ENCODE measurements around the gene NFILZ.
"Not testable (repeated sequence)": the region's sequence is repeated elsewhere in the genome, so short reads cannot be mapped to it uniquely, and the experiment has no call there.

Gene NFILZ

GRCh38 chr19:8611877-8612806, 18.3 kb upstream of the NFILZ start:
- no peak for DNase-seq (ENCODE audit: low read depth)

DNA sequence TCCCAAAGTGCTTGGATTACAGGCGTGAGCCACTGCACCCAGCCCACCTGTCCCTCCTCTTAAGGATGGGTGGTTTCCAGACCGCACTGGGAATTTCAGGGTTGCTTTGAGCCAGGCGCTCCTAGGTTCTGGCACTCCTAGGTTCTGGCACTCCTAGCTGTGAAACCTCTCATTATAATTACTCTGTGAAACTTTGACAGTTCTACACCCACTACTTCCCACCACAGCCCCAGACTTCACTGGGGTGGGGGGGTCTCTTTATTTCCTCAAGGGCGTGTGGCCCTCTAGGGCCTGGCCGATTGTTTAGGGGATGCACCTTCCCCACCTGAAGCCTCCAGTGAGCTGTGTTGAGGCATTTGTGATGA, 17.6 kb upstream of the NFILZ start:
- no peak for DNase-seq (ENCODE audit: low read depth)

GRCh38 chr19:8614455-8614854, 16.0 kb upstream of the NFILZ start:
- no peak for DNase-seq (ENCODE audit: low read depth)

- no peak for DNase-seq (ENCODE audit: low read depth)
Measured at GRCh38 chr19:8615024-8615423, 15.4 kb upstream of the NFILZ start.

DNA sequence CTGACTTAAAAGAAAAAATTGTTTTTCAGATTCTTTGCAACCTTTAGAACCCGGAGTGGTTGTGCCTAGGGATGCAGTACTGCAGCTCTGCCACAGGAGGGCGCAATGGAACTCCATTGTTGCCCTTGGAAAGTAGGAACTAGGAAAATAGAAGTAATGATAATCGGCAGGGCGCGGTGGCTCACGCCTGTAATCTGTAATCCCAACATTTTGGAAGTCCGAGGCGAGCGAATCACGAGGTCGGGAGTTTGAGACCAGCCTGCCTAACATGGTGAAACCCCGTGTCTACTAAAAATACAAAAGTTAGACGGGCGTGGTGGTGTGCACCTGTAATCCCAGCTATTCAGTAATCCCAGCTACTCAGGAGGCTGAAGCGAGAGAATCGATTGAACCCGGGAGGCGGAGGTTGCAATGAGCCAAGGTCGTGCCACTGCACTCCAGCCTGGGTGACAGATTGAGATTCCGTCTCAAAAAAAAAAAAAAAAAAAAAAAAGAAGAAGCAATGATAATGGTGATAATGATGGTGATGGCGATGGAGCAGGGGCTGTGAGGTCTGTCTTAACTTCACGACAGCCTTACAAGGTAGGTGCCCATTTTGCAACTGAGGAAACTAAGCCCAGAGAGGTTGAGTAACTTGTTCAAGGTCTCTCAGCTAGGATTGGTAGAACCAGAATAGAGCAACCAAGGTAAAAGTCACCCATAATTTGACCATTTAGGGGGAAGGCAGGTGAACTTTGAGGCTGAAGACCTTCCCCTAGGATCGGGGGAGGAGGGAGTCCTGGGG, 14.4 kb upstream of the NFILZ start:
- no peak for DNase-seq (ENCODE audit: low read depth)

GRCh38 chr19:8616861-8617260, 13.6 kb upstream of the NFILZ start:
- no peak for DNase-seq (ENCODE audit: low read depth)

DNA sequence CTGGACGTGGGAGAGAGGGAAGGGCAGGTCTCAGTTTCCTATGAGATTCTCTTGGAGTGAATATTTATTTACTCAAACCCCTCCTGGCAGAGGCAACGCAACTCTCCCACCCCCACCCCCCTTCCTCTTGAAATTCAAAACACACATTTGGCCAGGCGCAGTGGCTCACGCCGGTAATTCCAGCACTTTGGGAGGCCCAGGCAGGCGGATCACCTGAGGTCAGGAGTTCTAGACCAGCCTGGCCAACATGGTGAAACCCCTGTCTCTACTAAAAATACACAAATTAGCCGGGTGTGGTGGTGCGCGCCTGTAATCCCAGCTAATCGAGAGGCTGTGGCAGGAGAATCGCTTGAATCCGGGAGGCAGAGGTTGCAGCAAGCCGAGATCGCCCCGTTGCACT, 13.1 kb upstream of the NFILZ start:
- DNase-seq (ENCODE audit: low read depth) = not testable (repeated sequence)

DNA sequence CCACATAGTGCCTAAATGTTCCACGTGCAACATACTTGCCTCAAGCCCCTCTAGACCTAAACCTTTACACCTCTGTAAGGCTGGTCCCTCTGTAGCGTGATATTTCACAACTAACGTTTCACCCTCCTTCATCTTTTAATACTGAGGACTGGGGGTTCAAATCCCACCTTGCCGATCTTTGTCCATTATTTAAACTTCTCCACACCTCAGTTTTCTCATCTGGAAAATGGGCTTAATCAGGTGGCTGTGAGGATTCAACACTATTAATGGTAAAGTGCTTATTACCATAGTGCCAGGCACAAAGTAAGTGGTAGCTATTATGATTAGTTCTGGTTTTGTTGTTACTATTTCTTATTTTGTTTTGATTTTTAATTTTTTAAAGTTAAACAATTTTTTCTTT, 12.4 kb upstream of the NFILZ start:
- DNase-seq (ENCODE audit: low read depth) = no peak

- no peak for DNase-seq (ENCODE audit: low read depth)
Measured at GRCh38 chr19:8618751-8619150, 11.7 kb upstream of the NFILZ start.

DNA sequence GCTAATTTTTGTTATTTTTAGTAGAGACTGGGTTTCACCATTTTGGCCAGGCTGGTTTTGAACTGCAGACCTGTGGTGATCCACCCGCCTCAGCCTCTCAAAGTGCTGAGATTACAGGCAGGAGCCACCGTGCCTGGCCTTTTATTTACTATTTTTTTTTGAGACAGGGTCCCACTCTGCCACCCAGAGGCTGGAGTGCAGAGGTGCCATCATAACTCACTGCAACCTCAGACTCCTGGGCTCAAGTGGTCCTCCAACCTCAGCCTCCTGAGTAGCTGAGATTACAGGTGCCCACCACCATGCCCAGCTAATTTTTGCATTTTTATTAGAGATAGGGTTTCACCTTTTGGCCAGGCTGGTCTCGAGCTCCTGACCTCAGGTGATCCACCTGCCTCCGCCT, 7.5 kb upstream of the NFILZ start:
- DNase-seq (ENCODE audit: low read depth) = not testable (repeated sequence)

- DNase-seq (ENCODE audit: low read depth) = no peak
Measured at GRCh38 chr19:8626842-8627241, 3.6 kb upstream of the NFILZ start.

DNA sequence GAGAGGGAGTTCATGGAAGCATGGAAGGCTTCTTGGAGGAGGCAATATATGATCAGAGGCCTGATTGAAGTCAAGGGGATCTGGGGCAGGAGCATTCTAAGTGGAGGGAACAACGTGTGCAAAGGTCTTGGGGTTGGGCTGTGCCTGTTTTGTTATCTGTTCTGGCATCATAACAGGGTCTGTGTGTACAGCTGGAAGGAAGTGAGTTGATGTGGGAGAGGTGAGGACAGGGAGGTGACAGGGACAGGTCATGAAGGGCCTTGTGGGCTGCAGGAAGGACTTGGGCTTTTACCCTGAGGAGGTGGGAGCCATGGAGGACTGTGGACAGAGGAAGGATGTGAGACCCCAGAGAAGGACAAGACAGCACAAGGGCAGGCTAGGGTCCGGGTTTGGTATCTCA, 1.2 kb upstream of the NFILZ start:
- DNase-seq (ENCODE audit: low read depth) = no peak

DNA sequence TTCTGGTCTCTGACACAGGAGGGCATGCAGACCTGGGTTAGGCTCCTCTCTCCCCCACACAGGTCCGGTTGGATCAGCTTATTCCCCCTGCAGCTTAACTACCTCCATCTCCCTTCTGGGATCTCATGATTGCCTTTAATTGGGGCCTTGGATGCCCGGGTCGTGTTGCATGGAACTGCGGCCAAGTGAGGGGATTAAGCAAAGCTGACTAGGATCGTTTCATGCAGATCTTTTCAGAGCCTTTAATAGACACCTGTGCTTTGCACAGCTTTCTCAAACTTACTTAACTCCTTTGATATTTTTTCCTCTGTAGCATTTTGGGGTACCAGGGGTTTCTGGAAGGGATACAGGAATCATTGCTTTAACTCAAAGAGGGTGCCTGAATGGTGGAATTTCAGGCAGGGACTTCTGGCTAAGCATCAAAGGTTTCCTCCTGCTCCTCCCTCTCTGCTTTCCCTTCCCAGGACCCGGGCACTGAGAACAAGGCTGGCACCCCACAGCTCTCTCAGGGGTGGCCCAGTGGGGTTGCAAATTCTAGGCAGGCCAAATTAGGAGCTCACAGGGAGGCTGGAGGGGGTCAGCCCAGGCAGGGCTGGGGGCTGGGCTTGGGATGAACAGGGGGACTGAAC, 477 bp downstream of the NFILZ start:
- DNase-seq (ENCODE audit: low read depth) = no peak

GRCh38 chr19:8631425-8631819, 989 bp downstream of the NFILZ start:
- no peak for DNase-seq (ENCODE audit: low read depth)

GRCh38 chr19:8635422-8635821, 5.0 kb downstream of the NFILZ start:
- DNase-seq (ENCODE audit: low read depth) = no peak

- DNase-seq (ENCODE audit: low read depth) = not testable (repeated sequence)
Measured at GRCh38 chr19:8637070-8637469, 6.6 kb downstream of the NFILZ start.

- DNase-seq (ENCODE audit: low read depth) = no peak
Measured at GRCh38 chr19:8638078-8638619, 7.7 kb downstream of the NFILZ start.

- DNase-seq (ENCODE audit: low read depth) = no peak
Measured at GRCh38 chr19:8639821-8640401, 9.5 kb downstream of the NFILZ start.

- no peak for DNase-seq (ENCODE audit: low read depth)
Measured at GRCh38 chr19:8640402-8641004, 10.1 kb downstream of the NFILZ start.

GRCh38 chr19:8641221-8641907, 10.9 kb downstream of the NFILZ start:
- DNase-seq (ENCODE audit: low read depth) = no peak

DNA sequence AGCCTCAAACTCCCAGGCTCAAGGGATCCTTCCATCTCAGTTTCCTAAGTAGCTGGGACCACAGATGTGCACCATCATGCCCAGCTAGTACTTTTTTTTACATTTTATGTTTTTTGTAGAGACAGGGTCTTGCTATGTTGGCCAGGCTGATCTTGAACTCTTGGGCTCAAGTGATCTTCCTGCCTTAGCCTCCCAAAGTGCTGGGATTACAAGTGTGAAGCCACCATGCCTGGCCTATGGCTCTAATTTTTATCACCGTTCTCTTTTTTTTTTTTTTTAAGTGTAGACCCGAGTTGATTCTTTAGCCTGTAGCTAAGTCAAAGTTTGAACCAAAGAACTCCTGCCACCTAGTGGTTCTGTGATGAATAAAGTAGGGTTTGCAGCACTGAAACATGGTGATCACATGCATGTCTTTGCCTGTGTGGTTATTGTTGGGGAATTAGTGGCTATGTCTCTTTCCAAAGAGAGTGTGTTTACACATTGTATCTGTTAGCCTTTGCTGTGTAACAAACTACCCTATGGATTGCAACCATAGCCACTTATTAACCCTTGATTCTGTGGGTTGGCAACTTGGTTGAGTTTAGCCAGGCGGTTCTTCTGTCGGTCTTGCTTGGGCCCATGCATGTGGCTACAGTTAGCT, 11.6 kb downstream of the NFILZ start:
- no peak for DNase-seq (ENCODE audit: low read depth)

All from GM04504 (cell line).